ENCODE measurements around the gene KATNB1. TPM values are rescaled to one million over a fixed set of nuclear protein-coding genes. Genes with fewer than 3 reads are reported as not detected.
A peak's percentile ranks its signal among the peaks of the same experiment; 100 is the strongest.

The KATNB1 gene, protein sequence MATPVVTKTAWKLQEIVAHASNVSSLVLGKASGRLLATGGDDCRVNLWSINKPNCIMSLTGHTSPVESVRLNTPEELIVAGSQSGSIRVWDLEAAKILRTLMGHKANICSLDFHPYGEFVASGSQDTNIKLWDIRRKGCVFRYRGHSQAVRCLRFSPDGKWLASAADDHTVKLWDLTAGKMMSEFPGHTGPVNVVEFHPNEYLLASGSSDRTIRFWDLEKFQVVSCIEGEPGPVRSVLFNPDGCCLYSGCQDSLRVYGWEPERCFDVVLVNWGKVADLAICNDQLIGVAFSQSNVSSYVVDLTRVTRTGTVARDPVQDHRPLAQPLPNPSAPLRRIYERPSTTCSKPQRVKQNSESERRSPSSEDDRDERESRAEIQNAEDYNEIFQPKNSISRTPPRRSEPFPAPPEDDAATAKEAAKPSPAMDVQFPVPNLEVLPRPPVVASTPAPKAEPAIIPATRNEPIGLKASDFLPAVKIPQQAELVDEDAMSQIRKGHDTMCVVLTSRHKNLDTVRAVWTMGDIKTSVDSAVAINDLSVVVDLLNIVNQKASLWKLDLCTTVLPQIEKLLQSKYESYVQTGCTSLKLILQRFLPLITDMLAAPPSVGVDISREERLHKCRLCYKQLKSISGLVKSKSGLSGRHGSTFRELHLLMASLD
- total RNA-seq: 10 to 100 TPM; 14.9 to 39.3 TPM
- polyA plus RNA-seq: 10 to 100 TPM; 15.2 to 25.0 TPM
- long read RNA-seq, donor 1, partial matches to known transcripts: 0 of 2 reads
- long read RNA-seq, donor 1, other reads (novel, unspliced or antisense): 0 of 2 reads
- long read RNA-seq, donor 2: 0 reads
- long read RNA-seq, donor 3, partial matches to known transcripts: 0 of 3 reads
- long read RNA-seq, donor 3, other reads (novel, unspliced or antisense): 0 of 3 reads
- long read RNA-seq, donor 4: 0 reads
- long read RNA-seq, donor 5, partial matches to known transcripts: 0 of 1 reads
- long read RNA-seq, donor 5, other reads (novel, unspliced or antisense): 0 of 1 reads

DNA sequence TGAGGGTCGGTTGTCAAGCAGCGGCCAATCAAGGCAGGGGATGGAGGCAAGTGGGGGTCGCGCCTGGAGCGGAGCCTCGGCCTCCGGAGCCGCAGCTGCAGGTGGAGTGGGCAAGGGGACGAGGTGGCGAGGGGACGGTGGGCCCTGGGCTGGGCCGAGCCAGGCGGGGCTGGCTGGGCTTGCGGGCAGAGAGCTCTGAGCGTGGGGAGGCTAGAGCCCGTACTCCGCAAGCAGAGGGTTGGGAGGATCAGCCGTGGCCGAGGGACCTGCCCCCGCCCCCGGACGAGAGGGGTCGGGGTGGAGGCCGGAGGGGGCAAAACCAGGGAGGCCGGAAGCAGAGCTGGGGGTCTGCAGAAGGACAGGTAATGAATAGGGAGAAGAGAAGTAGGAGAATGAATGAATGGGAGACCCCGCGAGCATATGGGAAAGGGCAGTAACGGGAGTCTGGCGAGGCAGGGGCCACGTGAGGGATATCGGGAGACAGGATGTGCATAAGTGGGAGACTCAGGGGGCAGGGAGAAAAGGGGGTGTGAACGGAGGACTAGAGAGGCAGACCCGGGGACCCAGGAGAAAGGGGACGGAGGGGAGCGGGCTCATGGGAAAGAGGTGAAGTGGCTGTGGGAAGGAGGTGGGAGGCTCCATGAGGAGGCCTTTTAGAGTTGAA is at the start of gene KATNB1:
KATNB1 (plus strand) TSS at position 16 of the 664 bp plus-strand sequence. CDS start 1,474 bp downstream, outside the sequence.
- 1% methylated on average over 32 to 35 of the region's 35 CpGs for WGBS, 2 donors
- TF ChIP-seq CTCF (IDR thresholded peaks at IDR 0.05; ENCODE audit: control extremely low read depth, extremely low read depth): no peak
- Histone ChIP-seq H3K4me3 (peak within 1 kb of the TSS; percentile 82), H3K27me3 (ENCODE audit: control insufficient read depth in 3 of 3, insufficient read depth in 3 of 3, low read length in 2 of 3) (no peaks in the 10 kb centered on the region), H3K4me1 (ENCODE audit: control insufficient read depth in 5 of 5, insufficient read depth in 5 of 5, low read length in 5 of 5) (peaks cover 0 to 20% (median 9%) of the 10 kb centered on the region in 5 donors), H3K9ac (ENCODE audit: insufficient read depth in 1 of 2, low read length in 2 of 2) (peak within 1 kb of the TSS; percentile 73 to 83), H3K9me3 (ENCODE audit: control insufficient read depth in 4 of 4, insufficient read depth in 3 of 4, low read length in 3 of 4) (no peaks in the 10 kb centered on the region), H3K36me3 (ENCODE audit: control insufficient read depth in 4 of 4, insufficient read depth in 4 of 4, low read length in 4 of 4) (peaks cover 0 to 4% (median 0%) of the 10 kb centered on the region in 4 donors), H3K27ac (ENCODE audit: low read depth in 1 of 2, low read length in 1 of 2) (peak within 1 kb of the TSS; percentile 80 to 91)
- ATAC-seq (ENCODE audit: insufficient read depth, low FRiP score): no peak
- peak; percentile 29 to 59 (median 53) for DNase-seq

GRCh38 chr16:57686577-57686976 is 49.0 kb upstream of the KATNB1 start:
- TF ChIP-seq CTCF (IDR thresholded peaks at IDR 0.05; ENCODE audit: control extremely low read depth, extremely low read depth): no peak
- no peak for ATAC-seq (ENCODE audit: insufficient read depth, low FRiP score)
- H3K36me3 ChIP-seq (ENCODE audit: control insufficient read depth in 4 of 4, insufficient read depth in 4 of 4, low read length in 4 of 4): no peaks in the 10 kb centered on the region
- 66 to 93% methylated on average over 4 of the region's 4 CpGs for WGBS, 2 donors
- no peak overlapping the region for H3K9ac ChIP-seq (ENCODE audit: insufficient read depth in 1 of 2, low read length in 2 of 2)
- H3K4me3 ChIP-seq: no peak overlapping the region
- H3K9me3 ChIP-seq (ENCODE audit: control insufficient read depth in 4 of 4, insufficient read depth in 3 of 4, low read length in 3 of 4): no peaks in the 10 kb centered on the region
- H3K4me1 ChIP-seq (ENCODE audit: control insufficient read depth in 5 of 5, insufficient read depth in 5 of 5, low read length in 5 of 5): peaks cover 0 to 6% (median 0%) of the 10 kb centered on the region in 5 donors
- no peak overlapping the region for H3K27ac ChIP-seq (ENCODE audit: low read depth in 1 of 2, low read length in 1 of 2)
- DNase-seq: no peak
- peaks cover 0 to 2% (median 0%) of the 10 kb centered on the region in 3 donors for H3K27me3 ChIP-seq (ENCODE audit: control insufficient read depth in 3 of 3, insufficient read depth in 3 of 3, low read length in 2 of 3)

GRCh38 chr16:57687363-57687929 is 48.1 kb upstream of the KATNB1 start:
- H3K27me3 ChIP-seq (ENCODE audit: control insufficient read depth in 3 of 3, insufficient read depth in 3 of 3, low read length in 2 of 3): peaks cover 0 to 3% (median 0%) of the 10 kb centered on the region in 3 donors
- H3K27ac ChIP-seq (ENCODE audit: low read depth in 1 of 2, low read length in 1 of 2): no peak overlapping the region
- H3K9me3 ChIP-seq (ENCODE audit: control insufficient read depth in 4 of 4, insufficient read depth in 3 of 4, low read length in 3 of 4): no peaks in the 10 kb centered on the region
- no peak overlapping the region for H3K4me3 ChIP-seq
- no peak for ATAC-seq (ENCODE audit: insufficient read depth, low FRiP score)
- WGBS, 2 donors: 50 to 75% methylated on average over 3 of the region's 3 CpGs
- no peaks in the 10 kb centered on the region for H3K36me3 ChIP-seq (ENCODE audit: control insufficient read depth in 4 of 4, insufficient read depth in 4 of 4, low read length in 4 of 4)
- DNase-seq: no peak
- no peak overlapping the region for H3K9ac ChIP-seq (ENCODE audit: insufficient read depth in 1 of 2, low read length in 2 of 2)
- no peak for TF ChIP-seq CTCF (IDR thresholded peaks at IDR 0.05; ENCODE audit: control extremely low read depth, extremely low read depth)
- peaks cover 0 to 6% (median 0%) of the 10 kb centered on the region in 5 donors for H3K4me1 ChIP-seq (ENCODE audit: control insufficient read depth in 5 of 5, insufficient read depth in 5 of 5, low read length in 5 of 5)

All from lung (tissue), 16 donors.